ENCODE results near the gene RAB37.

The RAB37 gene

DNA sequence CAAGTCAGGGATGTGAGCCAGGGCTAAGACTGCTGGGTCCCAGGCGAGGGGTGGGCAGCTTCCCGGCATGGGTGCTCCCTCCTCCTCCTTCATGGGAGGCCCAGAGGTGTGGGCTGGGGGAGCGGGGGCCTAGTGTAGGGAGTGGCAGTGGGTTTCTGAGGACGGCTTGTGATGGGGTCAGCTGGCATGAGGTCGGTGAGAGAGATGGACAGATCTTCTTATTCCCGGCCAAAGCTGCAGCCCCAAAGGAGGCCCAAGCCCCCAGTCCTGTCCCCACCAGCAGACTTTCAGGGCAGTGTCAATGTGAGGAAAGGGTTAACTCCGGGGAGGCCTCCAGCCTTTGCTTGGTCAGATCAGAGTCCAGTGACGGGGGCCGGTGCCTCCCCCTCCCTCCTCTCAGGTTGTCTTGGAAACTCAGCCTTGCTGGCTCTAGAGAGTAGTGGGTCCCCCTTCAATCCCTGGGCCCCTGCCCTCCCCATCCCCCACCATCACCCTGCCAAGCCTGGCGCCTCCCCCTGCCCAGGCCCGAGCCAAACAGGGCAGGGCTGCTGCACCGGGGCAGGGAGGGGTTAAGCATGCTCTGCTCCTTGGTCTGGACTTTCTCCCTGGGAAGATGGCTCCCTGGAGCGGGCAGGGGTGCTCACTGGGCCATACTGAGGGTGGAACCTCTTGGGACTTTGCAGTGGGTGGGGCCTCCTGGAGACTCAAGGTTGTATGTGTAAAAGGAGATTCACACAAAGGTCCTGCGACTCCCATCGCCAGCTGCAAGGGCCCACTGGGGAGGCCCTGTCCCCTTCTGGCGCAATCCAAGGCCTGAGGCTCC lies 26.7 kb downstream of the RAB37 start:
- DNase-seq, result no peak

DNA sequence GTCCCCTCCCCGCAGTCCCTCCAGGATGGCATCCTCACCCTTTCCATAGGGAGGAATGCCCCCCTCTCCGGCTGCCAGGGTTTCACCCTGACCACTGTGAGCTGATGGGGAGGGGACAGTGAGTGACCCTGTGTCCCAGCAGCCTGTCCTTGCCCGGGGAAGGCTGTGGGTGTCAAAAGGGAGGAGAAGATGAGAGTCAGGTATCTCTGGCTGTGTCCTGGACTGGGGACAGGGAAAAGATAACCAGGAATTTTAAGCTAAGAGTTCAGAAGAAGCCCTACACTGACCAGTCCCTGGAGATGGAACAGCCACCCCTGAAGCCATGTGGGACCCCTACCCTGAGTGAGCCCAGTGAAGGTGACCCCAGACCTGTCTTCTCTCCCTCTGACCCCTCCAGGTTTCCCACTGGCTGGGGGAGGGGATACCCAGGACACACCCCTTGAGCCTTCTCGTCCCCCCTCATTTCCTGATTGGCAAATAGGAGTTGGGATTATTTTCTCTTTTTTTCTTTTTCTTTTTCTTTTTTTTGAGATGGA lies 27.8 kb downstream of the RAB37 start:
- no peak for DNase-seq

DNA sequence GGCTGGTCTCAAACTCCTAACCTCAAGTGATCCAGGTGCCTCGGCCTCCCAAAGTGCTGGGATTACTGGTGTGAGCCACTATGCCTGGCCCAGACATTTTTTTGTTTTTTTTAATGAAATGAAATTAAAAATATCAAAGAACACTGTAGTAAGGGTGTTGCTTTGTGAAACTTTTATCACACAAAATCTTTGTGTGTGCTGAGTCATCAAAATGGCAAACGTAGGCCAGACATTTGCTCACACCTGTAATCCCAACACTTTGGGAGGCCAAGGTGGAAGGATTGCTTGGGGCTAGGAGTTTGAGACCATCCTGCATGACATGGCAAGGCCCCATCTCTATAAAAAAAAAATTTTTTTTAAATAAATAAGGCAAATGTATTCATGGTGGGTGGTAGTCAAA lies 29.4 kb downstream of the RAB37 start:
- DNase-seq, result no peak

DNA sequence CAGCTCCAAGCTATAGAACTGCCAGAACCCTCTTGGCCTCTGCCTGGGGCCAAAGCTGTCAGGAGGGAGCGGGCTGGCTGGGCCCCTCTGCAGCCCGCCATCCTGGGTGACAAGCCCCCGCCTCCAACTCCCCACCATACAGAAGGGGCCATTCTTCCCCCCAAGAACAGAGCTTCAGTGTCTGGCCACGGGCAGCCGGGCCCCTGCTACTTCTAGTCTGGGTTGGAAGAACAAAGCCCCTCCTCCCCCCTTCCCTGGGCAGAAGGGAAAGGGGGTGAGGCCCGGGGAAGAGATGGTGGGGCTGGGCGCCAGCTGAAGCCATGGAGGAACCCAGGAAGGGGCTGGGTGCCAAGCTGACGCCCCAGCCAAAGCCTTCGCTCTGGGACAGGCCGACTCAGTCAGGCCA lies 30.1 kb downstream of the RAB37 start:
- DNase-seq, result no peak

DNA sequence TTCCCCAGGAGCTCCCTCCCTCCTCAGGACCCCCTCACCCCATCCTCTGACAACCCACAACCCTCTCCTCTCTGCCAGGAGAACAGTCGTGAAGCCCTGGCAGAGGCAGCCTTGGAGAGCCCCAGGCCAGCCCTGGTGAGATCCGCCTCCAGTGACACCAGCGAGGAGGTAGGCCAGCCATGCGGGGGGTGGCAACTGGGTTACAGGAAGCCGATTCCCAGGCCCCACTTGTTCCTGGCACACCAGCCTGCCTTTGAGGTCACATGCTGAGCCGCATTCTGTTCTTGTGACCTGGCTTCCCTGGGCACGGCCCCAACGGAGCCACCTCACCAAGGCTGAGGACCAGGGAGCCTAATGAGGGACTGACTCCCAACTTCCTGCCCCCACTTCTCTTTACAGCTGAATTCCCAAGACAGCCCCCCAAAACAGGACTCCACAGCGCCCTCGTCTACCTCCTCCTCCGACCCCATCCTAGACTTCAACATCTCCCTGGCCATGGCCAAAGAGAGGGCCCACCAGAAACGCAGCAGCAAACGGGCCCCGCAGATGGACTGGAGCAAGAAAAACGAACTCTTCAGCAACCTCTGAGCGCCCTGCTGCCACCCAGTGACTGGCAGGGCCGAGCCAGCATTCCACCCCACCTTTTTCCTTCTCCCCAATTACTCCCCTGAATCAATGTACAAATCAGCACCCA lies 31.2 kb downstream of the RAB37 start:
- DNase-seq, result no peak

DNA sequence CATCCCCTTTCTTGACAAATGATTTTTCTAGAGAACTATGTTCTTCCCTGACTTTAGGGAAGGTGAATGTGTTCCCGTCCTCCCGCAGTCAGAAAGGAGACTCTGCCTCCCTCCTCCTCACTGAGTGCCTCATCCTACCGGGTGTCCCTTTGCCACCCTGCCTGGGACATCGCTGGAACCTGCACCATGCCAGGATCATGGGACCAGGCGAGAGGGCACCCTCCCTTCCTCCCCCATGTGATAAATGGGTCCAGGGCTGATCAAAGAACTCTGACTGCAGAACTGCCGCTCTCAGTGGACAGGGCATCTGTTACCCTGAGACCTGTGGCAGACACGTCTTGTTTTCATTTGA lies 31.7 kb downstream of the RAB37 start:
- DNase-seq, result no peak

DNA sequence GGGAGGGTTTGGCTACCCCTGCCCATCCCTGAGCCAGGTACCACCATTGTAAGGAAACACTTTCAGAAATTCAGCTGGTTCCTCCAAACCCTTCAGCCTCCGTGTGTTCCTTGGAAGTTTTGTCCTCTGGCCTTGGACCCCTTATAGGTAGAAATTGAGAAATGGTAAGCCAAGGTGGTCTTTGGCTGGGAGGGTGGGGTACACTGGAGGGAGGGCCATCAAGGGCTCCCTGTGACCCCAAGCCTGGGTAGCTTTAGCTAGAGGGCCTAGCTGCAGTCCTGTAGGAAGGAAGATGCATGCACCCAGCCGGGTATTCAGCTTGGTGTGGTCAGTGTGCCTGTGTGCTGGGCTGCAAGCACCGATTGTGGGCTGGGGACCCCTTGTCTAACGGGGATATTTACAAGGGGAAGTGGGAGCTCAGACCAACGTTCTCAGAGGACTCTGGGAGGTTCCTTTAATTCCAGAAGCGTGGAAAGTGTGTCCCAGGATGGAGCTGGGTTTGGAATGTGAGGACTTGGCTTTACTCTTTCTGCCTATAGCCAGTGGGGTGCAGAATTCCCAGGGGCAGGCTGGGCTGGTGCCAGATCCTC lies 32.3 kb downstream of the RAB37 start:
- DNase-seq, result no peak

DNA sequence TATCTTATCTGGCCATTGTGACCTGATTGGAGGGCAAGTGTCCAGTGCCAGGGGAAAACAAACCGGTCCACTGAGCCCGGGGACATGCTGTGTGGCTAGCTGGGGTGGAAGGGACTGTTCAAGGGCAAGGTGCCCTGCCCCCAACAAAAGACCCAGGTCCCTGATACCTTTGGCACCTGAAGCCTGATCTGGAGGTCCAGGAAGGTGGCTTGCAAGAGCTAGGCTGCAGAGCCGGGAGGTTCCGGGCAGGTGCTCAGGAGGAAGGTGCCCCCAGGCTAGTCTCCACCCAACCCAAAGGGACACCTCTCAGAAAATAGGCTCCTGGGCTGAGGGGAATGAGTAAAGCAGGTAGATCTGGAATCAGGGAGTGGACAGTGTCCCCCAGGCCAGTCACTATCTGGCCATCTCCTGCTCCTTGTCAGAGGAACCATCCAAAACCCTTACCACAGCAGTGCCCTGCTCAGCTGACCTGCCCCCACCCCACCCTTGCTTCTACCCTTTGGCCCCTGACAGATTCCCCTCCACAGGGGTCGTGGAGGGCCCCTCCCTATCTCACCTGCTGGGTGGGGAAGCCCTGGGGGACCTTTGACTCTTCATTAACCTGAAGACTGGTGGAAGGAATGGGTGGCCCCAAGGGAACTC lies 32.9 kb downstream of the RAB37 start:
- DNase-seq, result no peak

DNA sequence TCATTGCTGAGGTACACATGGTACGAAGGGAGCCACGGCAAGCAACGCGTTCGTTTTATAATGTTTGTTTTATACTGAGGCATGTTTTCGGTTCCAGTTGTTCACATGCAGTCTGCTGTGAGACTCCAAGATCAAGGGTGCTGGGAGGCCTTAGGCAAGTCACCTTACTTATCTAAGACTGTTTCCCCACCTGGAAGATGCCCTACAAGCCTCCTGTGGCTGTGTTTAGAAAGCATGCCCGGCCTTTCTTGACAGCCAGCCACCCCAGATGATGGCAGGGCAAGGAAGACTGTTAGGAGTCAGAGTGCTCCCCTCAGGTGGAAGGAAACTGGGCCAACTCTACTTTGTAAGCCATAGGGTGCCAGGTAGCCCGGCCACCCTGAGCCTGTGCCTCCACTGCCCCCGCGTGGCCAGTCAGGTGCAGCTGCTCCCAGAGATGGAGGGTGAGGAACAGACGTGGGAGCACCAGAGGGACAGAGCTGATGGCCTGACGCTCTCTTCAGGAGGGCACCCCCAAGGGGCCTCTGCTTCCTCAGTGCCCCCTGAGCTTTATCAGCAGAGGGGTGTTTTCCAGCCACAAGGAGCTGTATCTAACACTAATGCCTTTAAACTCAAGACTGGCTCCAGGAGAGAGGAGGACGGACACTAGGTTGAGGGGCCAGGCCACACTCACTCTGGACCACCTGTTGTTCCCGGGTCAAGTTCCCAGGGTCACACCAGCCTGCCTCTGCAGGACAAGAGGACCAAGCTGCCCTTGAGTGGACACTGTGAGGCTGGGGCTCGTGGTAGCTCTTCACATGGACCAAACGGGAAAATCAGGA lies 33.7 kb downstream of the RAB37 start:
- DNase-seq, result peak; percentile 55 to 68 (median 58)

DNA sequence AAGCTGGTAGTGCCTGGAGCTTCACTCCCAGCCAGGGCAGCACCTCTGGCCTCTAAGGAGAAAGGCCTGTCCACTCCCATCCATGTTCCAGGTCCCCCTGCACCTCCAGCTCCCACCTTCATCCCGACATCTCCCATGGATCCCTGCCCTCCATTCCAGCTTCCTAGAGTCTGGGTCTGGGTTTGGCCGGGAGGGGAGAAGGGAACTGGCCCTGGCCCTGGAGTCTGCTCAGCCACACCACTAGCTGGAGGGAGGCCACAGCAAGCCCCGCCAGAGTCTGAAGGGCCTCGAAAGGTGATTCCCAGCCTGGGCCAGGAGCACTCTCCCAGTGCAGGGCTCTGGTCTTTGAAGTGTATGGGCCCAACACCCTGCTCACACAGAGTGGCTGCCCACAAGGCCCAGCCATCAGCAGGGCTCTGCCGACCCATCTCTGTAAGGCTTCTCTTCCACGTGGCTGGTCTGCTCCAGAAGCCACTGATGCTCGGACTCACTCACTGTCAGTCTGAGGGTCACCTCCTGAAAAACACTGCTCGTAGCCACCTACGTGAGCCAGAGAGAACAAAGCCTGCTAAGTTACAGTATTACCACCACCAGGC lies 34.4 kb downstream of the RAB37 start:
- DNase-seq, result no peak

DNA sequence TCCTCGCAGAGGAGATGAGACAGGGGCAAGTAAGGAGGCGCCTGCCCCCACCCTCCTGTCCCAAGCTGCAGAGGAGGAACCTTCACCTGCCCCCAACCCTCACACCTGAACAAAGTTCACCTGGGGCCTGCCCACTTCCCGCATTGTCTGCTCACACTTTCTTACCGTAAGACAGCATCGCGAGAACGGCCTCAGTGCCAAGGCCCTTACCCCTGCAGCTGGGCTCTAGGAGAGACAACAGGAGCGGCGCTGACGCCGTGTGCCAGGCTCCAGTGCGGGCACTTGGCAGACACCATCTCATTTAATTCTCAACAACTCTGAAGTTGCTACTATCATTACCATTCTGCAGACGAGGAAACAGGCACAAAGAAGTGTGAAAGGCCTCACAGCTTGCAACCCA lies 35.0 kb downstream of the RAB37 start:
- DNase-seq, result no peak

DNA sequence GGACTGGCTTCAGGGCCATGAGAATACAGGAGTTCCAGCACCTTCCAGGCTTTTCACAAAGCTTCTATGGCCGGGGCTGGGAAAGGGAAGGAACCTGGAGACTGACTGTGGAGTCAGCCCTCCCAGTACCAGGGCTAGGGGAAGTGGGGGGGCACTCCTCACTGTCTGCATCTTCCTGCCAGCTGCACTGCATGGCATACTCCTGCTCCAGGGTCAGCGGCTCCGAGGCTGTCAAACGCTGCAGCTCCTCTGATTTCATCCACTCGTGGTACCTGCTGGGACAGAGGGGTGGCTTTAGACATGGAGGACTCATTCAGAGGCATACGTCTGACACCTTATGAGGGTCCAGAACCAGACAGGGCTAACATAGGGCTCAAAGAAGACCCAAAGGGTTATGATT lies 36.4 kb downstream of the RAB37 start:
- DNase-seq, result no peak

DNA sequence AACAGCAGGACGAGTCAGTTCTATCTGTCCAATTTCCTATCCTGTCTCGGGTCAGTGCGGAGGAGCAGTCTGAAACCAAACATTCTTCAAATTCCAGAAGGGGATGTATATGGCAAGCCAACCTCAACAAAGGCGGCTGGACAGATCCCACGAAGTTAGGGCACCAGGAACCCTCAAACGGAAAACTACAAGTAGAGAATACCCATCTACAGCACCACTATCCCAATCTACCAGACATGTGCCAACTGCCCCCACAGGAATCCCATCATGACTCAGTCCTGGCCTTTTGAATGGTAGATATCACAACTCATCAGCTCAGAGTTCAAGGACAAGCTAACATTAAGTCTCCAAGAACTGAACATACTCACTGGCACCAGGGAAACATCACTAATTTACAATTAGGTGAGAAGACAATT lies 36.8 kb downstream of the RAB37 start:
- DNase-seq, result no peak

DNA sequence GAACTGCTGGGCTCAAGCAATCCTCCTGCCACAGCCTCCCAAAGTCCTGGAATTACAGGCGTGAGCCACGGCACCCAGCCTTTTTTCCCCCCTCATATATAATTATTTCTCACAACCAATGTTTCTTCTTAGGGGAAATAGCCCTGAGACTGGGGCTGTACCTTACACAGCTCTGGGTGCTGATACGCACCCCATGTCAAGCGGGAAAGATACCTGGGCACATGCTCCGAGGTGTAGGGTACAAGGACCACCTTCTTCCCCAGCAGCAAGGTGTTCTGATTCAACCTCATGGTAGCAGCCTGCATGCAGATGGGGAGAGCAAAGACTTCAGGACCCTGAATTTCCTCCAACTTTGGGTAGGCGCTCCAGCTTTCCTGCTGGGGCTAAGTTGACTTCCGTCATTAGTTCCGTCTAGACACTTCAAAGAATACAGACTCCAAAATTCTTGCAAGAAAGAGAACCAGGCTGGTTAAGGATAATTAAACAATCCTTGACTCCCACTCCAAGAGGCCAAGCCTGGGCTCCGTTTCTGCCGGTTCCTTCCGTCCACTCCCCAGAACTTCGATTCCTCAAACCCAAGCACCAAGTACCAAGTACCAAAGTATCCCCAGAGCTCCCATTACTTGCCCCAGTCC lies 38.5 kb downstream of the RAB37 start:
- peak in 1 of 4 experiments; percentile 36 for DNase-seq

DNA sequence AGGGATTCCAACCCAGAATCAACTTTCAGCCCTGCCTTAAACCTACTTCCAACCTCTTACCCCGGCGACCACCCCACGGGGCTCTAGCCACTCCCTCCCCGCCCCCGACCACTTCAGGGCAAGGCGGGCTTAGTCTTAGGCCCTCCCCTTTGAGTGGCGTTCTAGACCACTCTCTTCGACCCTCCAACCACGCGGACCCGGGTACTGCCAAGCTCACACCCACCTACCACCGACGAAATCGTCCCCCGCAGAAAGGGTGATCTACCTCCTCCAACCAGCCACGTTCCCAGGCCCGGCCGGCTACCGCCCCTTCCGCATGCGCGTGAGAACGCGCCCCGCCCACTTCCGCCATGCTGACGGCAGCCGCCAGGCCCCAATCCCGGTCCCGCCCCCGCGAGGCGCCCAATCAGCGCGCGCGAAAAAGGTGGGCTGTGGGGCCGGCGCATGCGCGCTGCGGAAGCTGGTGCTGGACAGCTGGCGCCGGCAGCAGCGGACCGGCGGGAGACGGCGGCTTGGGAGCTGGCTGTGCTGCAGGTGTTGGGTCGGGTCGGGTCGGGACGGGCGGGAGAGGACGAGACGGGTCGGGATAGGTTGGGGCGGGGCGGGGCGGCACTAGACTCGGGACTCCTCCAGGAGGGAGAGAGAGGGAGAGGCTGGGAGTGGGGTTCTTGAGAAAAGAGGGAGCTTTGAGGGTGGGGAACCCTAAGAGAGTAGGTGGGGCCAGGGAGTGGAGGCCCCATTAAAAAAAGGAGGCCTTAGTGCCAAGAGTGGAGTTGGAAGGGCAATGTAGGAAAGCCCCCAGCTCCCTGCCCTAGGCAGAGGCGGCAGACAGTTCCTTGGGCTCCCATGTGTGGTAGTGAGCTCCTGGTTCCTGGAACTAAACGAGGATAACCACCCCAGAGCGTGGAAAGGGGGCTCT lies 39.2 kb downstream of the RAB37 start, which contains the start of gene NAT9:
Gene NAT9, minus strand, starts transcription at position 302 of the 919 bp plus-strand sequence. CDS start 647 bp downstream, outside the sequence.
- DNase-seq, result peak; percentile 99 to 100 (median 100)

DNA sequence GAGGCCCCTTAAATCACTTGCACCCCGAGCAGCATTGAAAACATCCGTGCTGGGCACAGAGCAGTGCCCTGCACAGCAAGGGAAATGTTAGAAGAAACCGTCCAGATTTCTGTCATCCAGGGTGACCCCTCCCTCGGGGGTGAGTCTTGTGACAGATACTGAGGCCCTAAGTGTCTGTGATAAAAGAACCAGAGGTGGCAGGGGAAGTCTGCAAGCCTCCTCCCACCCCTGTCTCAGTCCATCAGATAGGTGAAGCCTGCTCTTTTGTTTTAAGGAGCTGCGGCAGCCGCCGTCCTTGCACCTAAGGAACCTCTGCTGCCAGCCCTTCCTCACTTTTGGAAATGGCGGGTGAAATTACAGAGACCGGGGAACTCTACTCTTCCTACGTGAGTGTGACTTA lies 39.9 kb downstream of the RAB37 start:
- DNase-seq, result peak in 2 of 4 experiments; percentile 17 to 34

DNA sequence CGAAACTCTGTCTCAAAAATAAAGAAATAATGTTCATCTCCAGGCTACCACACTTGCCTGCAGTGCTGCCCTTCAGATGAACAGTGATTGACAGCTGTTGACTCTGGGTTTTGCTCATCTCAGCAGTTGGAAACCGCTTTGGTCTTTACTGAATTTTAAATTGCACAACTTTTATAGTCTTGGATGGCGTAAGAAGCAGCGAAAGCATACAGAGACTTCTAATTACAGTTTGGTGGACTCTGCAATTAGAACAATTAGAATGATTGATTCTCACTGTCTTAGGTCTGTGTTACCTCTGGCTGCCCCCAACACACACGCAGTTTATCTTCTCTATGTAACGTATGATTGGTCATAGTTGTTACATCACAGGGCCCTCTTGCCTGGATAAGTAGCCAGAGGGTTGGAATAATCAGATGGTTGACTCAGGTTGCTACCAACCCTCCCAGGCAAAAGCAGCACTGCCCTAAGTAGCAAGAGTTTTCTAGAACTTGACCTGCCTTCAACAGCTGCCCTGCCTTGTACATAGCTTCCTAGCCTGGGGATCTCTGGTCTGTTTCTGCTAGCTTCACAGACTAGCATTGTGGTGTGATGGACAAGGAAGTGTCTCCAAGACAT lies 41.0 kb downstream of the RAB37 start:
- peak; percentile 26 to 61 (median 46) for DNase-seq

DNA sequence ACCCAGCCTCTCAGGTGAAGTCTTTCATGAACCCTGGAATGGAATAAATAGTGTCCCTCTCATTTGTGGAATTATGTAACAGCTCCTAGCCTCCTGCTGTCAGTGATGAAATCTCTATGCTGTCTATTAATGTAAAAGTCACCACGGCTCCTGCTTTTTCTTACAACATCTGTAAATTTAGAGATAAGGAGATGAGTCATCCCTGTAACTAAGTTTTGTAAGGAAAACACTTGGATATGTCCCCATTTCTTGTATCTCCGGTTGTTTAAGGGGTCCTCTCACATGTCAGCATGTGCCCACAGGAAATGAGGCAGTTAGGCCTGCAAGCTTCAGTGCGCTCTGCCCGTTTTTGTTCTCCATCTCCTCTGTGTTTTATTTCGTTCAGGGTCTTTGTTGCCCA lies 41.9 kb downstream of the RAB37 start:
- peak; percentile 36 to 84 (median 58) for DNase-seq

DNA sequence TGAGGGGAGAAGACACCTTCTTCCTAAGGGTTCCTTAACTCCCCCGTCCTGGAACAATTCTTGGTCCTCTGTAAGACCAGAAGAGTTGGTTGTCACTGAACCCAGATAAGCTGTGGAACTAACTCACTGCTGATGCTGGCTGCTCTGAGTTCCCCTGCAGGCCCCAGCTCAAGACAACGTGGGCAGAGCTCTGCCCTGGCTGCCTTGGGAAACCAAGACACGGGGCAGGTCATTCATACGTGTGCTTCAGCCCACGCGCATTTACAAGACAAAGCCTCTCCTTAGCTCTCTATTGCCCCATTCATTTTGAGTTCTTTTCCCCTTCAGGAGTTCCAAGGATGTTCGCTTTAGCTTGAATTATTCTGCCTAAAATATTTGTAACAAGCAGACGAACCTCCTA lies 42.4 kb downstream of the RAB37 start:
- DNase-seq, result peak; percentile 77 to 91 (median 86)
